Skin of body (tissue), 2 donors: Measurements from ENCODE around the gene SLC23A2. TPM values are rescaled to one million over a fixed set of nuclear protein-coding genes. Genes with fewer than 3 reads are reported as not detected.

Experiments
- DNase-seq: peaks from one replicate; lab custom pipeline; 2025; lab: John Stamatoyannopoulos, UW
- total RNA-seq: library from RNA; depleted of rRNA; stranded (reverse); fragments of >200 nt; gene quantifications from one replicate; pipeline ENCODE4 v1.2.3, GENCODE V29; 2014

Gene SLC23A2
- total RNA-seq, 1 donor from 2014 or later, result 13.4 TPM

DNA sequence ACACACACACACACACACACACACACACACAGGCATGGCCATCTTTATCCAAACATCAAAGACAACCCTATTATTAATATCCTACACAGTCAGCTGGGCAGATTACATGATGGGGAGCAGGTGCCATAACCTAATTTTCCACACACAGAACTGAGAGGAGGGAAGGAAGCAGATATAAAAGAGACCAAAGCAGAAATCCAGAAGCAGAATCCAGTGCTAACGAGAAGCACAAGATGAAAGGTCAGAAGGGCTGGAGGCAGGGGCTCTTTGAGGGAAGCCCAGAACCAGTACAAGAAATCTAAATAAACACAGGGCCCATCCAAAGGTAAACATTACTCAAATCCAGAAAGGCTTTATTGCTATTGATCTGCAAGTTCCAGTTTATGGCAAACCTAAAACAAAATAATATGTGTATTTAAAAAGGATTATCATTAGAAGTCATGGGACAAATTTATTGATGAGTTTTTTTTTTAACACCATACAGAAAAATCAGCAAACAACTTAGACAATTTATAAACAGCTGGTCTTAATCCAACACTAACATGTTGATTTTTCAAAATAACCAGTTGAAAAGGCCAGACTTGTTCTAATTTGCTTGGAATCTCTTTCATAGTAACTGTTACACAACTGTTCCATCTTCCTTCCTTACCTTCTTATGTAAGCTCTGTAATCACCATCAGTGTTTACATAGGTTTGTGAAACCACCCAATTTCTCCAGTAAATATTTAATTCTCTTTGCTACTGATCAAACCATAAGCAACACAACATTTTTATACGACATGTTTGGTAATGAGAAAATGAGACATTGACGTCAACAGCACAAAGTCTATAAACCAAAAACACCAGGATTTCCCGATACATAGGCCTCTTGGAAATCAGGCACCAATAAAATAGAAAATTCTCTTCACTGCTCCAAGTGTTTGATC is 34.2 kb downstream of the SLC23A2 start:
- no peak for DNase-seq

DNA sequence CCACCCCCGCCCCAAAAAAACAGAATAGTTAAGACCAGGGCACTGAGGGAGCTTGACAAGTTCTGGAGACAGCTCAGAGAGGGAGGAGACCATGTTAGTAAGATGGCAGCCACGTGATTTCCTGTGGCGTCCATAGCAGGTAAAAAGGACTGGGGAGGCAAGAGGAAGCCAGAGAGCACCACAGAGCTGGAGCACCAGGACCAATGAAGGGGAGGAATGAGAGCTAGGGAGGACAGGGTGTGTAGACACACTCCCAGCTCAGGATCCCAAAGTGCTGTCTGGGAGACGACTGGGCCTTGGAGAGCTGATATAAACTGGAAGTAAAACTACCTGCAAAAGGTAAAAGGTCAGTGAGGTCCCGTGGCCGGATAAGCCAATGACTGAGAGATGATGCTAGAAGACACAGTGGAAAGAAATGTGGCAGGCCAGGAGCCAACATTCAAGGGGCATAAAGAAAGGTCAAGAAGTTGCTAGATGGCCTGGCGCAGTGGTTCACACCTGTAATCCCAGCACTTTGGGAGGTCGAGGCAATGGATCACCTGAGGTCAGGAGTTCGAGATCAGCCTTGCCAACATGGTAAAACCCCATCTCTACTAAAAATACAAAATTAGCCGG is 39.0 kb downstream of the SLC23A2 start:
- DNase-seq, result no peak

DNA sequence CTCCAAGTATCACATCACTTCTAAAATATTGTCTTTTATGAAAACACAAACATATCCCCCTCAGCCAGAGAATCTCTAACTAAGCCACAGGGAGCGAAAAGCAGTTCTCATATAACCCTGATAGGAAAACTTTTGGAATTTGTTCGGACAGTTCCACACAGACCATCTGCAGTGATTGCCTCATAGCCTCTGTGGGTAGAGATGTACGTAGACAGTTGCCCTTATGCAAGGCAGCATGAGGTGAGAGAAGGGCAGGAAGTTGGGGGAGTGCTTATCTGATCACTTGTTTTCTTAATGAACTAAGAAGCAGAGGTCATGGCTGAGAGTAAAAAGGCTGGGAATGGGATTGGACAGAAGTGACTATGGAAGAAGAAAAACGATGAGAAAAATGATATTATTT is 39.6 kb downstream of the SLC23A2 start:
- no peak for DNase-seq

DNA sequence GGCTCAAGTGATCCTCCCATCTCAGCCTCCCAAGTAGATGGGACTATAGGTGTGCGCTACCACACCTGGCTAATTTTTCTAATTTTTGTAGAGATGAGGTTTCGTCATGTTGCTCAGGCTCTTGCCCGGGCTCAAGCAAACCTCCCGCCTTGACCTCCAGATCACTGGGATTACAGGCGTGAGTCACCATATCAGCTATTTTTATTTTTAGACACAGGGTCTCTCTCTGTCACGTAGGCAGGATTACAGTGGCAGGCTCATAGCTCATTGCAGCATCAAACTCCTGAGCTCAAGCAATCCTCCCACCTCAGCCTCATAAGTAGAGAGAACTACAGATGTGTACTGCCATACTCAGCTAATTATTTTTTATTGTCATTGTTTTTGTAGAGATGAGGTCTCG is 41.7 kb downstream of the SLC23A2 start:
- DNase-seq, result no peak

DNA sequence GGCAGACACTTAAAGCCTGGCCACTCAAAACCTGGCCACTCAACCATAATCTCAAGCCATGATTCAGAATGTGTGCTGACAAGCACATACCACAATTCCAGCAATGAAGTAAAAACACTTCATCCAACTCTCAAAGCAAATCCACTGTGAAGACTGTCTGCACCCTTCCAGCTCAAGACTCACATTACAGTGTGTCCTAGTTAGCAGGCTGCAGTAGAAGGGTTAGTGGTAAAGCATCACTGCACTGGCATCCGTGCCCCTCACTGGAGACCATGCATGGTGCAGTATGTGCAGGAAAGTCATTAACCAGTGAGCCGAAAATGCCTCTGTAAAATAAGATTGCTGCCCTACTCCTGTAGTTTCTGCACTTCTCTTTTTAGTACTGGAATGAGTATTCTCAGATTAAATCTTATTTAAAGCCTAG is 43.4 kb downstream of the SLC23A2 start:
- no peak for DNase-seq

DNA sequence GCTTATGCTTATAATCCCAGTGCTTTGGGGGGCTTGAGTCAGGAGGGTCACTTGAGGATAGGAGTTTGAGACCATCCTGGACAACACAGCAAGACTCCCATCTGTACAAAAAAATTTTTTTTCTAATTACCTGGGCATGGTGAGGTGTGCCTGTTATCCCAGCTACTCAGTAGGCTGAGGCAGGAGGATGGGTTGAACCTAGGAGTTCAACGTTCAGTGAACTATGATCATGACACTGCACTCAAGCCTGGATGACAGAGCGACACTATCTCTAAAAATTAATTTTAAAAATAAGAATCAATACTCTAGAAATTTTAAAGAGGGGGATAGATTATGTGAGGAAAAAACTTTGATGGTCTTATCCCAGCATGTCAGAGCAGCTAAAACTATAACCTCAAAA is 44.1 kb downstream of the SLC23A2 start:
- DNase-seq, result no peak

DNA sequence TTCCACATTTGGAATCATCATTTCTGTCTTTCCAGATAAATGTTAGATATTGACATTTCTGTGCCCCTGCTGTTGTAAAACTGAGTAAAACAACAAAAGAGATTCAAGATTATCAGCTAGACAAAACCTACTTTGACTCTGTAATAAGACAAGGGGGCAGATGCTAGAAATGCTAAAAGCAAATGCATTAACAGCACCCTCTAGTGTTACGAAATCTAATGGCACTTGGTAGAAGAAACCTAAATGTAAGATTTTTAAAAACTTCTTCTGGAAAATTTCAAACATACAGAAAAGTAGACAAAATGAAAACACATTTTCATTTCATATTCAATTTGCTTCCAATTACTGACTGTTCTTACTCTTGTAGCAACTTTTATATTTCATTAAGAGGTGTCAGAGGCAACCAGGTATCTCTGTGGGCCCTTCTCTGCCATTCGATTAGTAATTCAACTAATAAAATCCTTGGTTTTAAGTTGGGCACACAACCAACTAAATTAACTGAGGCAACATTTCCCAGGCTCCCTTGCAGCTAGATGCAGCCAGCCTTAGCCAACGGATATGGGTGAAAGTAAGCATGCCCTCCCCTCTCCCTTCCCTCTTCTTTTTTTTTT is 45.0 kb downstream of the SLC23A2 start:
- peak; percentile 63 for DNase-seq

DNA sequence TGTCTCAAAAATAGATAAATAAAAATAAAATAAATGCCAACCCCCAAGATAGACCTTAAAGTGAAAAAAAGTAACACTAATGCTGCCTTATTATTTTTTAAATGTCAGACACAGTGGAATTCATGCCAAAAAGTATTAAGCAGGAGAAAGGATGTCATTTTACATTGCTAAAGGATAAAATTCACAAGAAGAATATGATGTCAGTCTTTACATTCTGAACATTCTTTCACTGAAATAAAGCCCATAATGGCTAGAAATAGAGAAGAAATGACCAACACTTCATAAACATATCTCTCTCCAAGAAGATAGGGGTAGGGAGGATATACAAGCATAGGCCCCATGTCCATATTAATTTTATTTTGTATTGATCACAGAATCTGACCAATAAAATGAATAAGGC is 47.4 kb downstream of the SLC23A2 start:
- no peak for DNase-seq

DNA sequence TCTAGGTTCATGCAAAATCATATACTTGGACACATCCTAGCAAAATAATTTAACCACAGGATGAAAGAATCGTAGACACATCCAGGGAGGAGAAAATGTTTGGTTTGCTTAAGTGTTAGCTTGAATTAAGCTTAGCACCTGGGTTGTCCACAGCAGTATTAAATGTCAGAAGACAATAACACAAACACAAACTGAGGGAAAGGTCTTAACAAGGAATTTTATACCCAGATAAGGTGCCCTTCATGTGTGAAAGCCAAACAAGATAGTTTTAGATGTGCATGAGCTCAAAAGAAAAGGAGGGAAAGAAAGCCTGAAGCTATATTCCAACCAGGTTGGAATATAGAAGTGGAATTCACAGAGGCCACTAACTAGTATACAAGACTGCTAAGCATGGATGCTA is 49.1 kb downstream of the SLC23A2 start:
- DNase-seq, result no peak

DNA sequence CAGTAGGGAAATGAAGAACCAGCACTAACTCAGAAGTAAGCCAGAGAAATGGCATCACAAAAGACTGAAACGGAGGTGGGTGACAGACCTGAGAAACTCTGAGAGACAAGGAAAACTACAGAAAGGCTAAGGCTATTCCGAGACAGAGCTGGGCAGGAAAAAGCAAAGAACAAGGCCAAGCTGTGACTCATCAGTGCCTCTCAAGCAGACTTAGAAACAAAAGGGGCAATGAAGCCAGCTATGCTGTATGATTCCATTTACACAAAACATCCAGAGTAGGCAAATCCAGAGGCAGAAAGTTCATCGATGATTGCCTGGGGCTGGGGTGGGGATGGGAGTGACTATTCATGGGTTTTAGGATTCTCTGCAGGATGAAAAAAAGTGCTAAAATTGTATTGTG is 50.0 kb downstream of the SLC23A2 start:
- DNase-seq, result peak; percentile 40

DNA sequence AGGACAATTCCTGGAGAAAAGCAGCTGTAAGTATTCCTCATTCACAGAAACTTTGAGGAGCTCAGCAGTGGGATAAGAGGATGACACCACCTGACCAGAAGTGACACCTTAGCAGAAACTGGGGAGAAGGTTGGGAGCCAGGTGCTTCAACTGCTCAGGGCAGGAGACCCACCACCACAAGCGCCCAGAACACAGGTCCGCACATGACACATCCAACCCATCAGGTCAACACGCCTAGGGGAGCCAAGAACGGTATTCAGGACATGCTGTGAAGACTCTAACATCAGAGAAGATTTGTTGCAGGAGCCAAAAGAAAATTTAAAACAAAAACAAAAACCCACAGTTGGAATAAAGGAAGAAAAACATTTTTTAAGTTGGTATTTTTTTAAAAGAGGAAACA is 50.5 kb downstream of the SLC23A2 start:
- DNase-seq, result no peak

DNA sequence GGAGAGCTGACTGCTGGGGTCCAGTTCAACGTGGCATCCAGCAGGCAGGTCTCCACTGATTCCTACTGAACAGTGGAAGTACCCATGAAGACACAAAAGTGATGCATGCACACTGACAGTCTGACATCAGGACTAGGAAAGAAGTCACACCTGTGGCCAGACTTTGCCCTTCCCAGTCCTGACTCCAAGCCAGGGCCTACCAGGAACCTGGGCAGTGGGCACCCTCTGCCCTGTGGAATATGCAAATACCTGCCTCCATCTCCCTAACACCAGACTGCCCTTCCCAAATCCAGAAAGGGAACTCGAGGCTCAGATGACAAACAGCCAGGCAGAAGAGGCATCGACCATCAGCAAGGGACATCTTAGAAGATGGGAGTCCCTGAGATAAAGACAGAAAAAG is 50.9 kb downstream of the SLC23A2 start:
- no peak for DNase-seq

DNA sequence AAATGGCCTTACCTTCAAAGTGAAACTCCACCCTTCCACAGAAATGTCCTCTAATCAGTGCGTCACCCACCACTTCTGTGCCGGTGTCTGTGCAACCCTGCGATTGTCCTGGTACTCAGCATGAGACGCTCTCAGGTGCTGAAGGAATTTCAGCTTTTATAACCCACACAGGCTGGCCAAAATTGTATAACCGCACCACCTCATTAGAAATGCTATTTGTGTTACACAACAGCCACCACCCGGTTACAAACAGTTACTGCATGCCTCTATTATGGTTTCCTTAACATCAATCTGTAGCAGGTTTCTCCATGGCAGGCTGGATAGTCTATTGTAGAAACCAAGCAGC is 51.5 kb downstream of the SLC23A2 start:
- no peak for DNase-seq

DNA sequence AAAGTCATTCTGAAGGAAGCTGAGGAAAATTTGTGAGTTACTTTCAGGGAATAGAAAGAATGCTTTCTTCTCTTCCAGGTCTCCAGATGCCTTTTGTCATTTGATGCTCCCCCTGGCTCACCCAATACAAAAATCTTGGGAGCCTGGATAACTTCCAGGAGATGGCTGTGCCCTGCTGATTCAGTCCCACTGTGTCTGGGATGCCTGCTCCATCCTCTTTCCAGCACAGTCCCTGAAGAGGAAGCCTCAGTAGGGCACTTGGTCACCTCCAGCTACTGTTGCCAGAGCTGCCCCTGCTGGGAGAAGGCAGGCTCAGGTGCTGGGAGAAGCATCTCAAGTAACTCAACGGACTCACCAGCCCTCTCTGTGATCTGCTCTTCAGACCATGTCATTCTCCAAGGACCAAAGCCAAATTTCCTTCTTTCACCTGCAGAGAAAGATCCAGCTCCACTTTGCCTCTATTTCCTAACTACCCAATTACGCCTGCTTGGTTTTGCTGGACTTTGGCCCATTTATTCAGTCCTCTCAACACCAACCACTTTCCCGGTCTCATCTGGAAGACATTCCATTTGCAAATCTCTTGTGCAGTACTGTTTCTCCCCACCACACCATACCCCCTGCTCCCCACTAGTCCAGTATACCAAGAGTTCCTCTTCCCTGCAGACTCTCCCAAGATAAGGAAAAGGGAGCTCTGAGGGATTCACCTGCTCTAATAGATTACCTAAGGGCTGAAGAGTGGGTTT is 53.3 kb downstream of the SLC23A2 start:
- no peak for DNase-seq

DNA sequence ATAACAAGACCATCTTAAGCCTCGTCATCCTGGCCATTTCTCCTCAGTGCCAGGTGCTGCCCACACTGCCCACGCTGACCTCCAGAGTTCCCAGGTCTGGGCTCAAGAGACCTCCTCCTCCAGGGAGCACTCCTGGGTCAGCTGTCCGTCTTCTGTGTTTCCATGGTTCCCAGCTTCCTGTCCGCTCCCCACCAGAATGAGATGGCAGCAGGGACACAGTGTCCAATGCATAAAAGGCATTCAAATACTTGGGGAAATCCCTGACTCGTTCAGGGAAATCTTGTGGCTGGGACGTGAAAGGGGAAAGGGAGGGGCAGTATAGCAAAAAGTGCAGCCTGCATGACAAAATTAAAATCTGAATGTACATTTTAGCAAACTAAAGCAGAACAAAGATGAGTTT is 54.3 kb downstream of the SLC23A2 start:
- no peak for DNase-seq

DNA sequence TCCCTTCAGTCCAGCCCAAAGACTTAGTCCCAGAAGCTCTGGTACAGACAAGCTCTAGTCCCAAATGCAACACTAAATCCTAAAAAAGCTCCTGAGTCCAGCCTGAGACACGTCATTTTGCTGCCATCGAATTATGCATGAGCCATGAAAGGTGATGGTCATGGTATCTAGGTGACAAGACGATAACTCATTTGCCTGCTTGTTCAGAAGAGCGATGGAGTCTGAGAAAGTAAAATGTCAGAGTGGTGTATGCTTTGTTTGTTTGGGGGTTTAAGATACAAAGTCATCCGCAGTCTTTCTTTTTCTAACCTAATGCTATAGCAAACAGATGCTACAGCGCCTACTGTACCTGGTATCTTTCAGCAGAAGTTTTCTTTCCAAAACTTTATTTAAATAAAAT is 54.7 kb downstream of the SLC23A2 start:
- no peak for DNase-seq

DNA sequence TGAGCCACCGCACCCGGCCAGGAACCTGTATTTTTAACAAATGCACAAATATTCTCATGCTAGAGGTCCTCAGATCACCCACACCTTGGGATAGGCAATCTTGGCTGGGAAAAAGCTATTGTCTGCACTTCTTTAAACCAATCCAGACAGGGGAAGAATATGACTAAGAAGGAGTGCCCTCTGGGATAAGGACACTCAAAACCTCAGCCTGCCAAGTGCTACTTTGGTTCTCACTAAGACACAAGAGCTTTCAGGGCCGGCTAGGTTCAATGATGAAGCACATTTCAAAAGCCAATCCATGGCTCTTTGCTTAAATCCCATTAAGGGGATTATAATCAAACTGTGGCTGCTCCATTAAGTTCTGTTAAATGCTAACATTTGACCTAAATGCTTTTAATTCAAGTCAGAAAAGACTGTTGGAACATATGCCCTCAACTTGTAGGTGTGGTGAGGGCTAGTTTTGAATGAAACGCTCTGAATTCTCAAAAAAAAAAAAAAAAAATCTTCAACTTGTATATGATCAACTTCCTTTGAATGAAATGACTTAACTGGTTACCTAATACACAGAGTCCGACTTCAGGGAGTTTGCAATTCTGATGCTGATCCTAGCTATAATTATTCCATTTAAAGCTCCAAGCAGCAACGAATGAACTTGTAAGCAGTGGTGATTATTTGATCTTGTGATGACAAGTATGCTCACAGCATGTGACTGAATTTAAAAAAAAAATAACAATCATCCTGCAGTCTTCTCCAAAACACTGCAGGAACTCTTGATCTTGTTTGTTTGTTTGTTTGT is 56.6 kb downstream of the SLC23A2 start:
- DNase-seq, result no peak

DNA sequence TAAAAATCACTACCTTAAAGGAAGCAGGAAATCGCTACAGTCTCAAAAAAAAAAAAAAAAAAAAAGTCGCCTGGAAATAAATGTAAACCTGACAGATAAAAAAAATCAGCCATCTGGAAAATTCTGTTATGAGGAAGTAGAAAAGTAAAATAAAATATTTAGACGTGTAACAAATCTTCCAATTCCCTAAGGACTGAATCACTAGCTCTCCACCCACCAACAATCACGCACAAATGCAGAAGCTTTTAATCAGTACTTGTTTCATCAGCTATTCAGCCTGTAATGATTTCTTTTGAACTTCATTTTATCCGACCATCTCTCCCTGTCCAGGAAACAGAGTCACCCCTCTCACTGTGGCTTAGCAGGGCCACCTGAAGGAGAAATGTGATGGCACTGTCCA is 59.0 kb downstream of the SLC23A2 start:
- no peak for DNase-seq

DNA sequence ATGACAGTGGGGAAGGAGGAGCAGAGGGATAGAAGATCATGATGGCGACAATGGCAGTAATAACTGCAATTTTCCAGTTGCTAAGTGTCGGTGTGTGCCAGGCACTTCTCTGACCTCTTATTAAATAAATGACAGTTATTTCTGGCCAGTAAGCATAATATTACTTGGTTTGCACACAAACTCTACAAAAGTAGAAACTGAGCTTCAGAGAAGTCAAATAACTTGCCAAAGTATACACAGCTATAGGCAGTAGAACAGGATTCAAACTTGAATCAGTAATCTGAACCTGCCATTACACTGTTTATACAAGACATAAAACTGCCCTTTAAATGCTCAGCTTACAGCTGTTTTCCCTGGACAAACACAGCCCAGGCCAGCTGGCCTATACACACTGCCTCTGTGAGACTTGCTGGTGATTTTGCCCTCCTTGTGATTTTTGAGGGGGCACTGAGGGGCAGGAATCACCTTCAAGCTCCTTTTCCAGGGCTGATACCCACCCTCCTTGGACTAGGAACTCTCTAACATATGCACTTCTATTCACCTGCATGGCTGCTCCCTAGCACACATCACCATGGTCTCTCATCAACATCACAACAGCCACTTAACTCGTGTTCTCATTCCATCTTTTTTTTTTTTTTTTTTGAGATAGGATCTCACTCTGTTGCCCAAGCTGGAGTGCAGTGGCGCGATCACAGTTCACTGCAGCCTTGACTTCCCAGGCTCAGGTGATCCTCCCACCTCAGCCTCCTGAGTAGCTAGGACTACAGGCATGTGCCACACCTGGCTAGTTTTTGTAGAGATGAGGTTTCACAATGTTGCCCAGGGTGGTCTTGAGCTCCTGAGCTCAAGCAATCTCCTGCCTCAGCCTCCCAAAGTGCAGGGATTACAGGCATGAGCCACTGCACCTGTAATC is 63.6 kb downstream of the SLC23A2 start:
- no peak for DNase-seq

DNA sequence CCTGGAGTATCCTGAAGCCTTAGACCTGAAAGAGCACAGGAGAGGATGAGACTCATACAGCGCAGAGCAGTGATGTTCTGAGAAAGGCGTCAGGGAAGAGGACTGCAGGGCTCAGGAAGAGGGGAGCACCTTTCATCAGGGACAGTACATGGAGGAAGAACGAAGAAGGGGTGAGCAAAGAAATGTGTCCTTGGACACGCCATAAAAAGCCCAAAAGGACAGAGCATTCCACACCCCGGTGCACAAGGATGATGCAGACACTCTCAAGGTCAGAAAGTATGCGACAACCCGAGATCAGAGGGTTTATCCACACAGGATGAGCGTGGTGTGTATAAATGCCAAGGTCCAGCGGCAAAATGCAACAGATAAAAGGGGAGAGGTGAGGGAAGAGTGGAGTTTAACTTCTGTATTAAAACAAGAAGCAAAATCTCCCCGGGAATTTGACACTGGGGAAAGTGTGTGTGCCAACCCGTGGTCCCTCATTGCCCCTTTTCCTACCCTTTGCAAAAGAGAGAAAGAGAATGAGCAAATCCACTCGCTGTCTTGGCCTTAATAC is 64.4 kb downstream of the SLC23A2 start:
- no peak for DNase-seq
